DMS153 (cell line): ENCODE results near the gene CFDP1.
A peak's percentile ranks its signal among the peaks of the same experiment; 100 is the strongest.
"Not testable (repeated sequence)": the region's sequence is repeated elsewhere in the genome, so short reads cannot be mapped to it uniquely, and the experiment has no call there.

Source experiments
- DNase-seq: peaks from one replicate; lab custom pipeline; 2025; lab: John Stamatoyannopoulos, UW

The CFDP1 gene

GRCh38 chr16:75458439-75458838, 25.1 kb upstream of the CFDP1 start:
- DNase-seq = no peak

- DNase-seq = no peak
These were observed 24.7 kb upstream of the CFDP1 start for GRCh38 chr16:75458029-75458428.

GRCh38 chr16:75457485-75458021, 24.2 kb upstream of the CFDP1 start:
- no peak for DNase-seq

GRCh38 chr16:75456971-75457370, 23.7 kb upstream of the CFDP1 start:
- no peak for DNase-seq

GRCh38 chr16:75456486-75456885, 23.2 kb upstream of the CFDP1 start:
- not testable (repeated sequence) for DNase-seq

GRCh38 chr16:75455677-75456076, 22.4 kb upstream of the CFDP1 start:
- no peak for DNase-seq

- no peak for DNase-seq
These were observed 19.3 kb upstream of the CFDP1 start for GRCh38 chr16:75452464-75453190.

GRCh38 chr16:75446416-75446815, 13.1 kb upstream of the CFDP1 start:
- DNase-seq = no peak

- DNase-seq = no peak
These were observed 12.0 kb upstream of the CFDP1 start for GRCh38 chr16:75445298-75445697.

GRCh38 chr16:75443298-75443697, 10.0 kb upstream of the CFDP1 start:
- no peak for DNase-seq

GRCh38 chr16:75433732-75434413, 570 bp upstream of the CFDP1 start:
- DNase-seq = peak; percentile 82

GRCh38 chr16:75429621-75430403, 3.5 kb downstream of the CFDP1 start:
- DNase-seq = no peak

GRCh38 chr16:75426524-75426923, 6.8 kb downstream of the CFDP1 start:
- not testable (repeated sequence) for DNase-seq

GRCh38 chr16:75424105-75424762, 9.1 kb downstream of the CFDP1 start:
- DNase-seq = not testable (repeated sequence)

- no peak for DNase-seq
These were observed 9.6 kb downstream of the CFDP1 start for GRCh38 chr16:75423723-75424104.

- no peak for DNase-seq
These were observed 11.5 kb downstream of the CFDP1 start for GRCh38 chr16:75421820-75422126.

- peak; percentile 47 for DNase-seq
These were observed 12.1 kb downstream of the CFDP1 start for GRCh38 chr16:75420987-75421819.

GRCh38 chr16:75416904-75417565, 16.3 kb downstream of the CFDP1 start:
- DNase-seq = no peak

- no peak for DNase-seq
These were observed 18.0 kb downstream of the CFDP1 start for GRCh38 chr16:75415169-75415905.

GRCh38 chr16:75413951-75414350, 19.4 kb downstream of the CFDP1 start:
- no peak for DNase-seq
